ENCODE data around the gene CASP8. TPM values are rescaled to one million over a fixed set of nuclear protein-coding genes. Genes with fewer than 3 reads are reported as not detected.

The CASP8 gene
- total RNA-seq, 1 donor from 2014 or later: 12.1 TPM

- DNase-seq (ENCODE audit: low spot score): no peak
- intact Hi-C loops (cut with DNase I): no loop called here
- ATAC-seq: no peak
These were observed 47.5 kb downstream of the CASP8 start for GRCh38 chr2:201307876-201308275.

DNA sequence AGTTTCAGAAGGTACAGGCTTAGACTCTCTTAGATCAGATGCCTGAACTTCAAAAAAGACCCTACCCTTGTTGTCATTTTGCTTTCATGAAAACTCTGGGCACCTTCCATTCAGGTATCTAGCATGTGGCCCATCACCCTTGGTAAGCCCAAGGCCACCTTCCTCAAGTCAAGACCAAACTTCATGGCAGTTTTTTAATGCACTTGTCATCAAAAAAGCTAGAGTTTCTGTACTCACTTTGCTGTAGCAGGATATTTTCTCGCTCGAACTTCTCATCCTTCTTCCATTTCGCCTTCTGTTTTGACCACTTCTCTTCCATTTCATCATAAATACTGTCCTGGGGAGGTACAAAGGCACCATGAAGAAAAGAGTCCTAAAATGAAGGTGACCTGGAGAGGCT lies 48.6 kb downstream of the CASP8 start:
- no peak for ATAC-seq
- intact Hi-C loops (cut with DNase I): no loop called here
- DNase-seq (ENCODE audit: low spot score): no peak

DNA sequence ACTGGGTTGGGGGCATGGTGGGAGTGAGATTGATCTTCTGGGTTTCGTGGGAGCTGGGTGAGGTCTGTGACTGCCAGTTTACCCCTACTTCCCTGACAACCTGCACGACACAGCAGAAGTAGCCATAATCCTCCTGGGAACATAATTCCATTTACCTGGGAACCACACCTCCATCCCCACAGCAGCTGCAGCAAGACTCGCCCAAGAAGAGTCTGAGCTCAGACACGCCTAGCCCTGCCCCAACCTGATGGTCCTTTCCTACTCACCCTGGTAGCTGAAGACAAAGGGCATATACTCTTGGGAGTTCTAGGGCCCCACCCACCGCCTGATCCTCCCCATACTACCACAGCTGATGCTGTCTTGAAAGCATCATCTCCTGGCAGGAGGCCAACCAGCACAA lies 53.0 kb downstream of the CASP8 start:
- ATAC-seq (no peak), DNase-seq (ENCODE audit: low spot score) (no peak)
- intact Hi-C loops (cut with DNase I): no loop called here

DNA sequence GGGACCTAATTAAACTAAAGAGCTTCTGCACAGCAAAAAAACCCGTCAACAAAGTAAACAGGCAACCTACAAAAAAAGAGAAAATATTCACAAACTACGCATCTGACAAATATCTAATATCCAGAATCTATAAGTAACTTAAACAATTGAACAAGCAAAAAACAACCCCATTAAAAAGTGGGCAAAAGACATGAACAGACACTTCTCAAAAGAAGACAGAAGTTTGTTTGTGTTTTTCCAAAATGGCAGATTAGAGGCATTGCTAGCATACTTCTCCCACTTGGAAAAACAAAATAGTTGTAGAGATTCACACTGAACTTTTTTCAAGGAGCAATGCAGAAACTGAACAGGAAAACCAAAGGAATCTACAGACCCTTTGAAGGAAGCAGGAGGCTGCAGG lies 59.2 kb downstream of the CASP8 start:
- DNase-seq (ENCODE audit: low spot score) (no peak), ATAC-seq (no peak)
- intact Hi-C loops (cut with DNase I): no loop called here

DNA sequence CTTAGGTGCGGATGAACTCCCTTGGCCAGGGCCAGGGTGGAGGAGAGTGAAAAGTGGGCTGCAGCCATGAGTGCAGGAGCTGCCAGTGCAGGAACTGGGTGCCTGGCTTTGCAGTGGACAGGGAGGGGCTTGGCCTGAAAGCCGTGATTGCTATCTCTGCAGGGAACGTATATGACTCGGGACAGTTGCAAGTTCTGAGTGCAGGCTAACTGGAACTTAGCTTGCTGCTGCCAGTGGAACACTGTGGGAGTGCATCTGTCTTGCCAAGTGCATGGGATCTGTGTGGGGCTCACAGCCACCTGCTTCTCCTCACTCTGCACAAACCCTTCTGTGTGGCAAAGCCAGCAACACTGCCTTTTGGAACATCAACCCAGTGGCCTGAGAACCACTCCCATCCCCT lies 59.9 kb downstream of the CASP8 start:
- intact Hi-C loops (cut with DNase I): no loop called here
- no peak for DNase-seq (ENCODE audit: low spot score)
- no peak for ATAC-seq

DNA sequence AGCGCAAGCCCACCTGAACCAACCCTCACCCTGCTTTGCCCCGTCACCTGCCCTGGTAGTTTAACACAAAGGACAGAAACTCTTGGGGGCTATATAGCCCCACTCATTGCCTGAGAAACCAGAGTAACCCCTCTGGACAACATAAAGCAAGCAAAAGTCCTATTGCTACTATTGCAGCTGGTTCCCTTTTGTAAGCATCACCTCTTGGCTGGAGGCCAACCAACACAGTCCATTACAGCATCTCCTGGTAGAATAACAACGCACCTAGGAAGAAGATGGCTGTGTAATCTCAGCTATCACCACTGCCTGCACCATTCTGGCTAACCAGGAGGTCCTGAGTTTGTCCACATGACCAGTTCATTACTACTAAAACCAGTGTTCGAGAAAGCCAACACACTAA lies 60.4 kb downstream of the CASP8 start:
- intact Hi-C loops (cut with DNase I): no loop called here
- ATAC-seq (no peak), DNase-seq (ENCODE audit: low spot score) (no peak)

- no peak for DNase-seq (ENCODE audit: low spot score)
- no peak for ATAC-seq
- intact Hi-C loops (cut with DNase I): no loop called here
These were observed 62.4 kb downstream of the CASP8 start for GRCh38 chr2:201322772-201323171.

DNA sequence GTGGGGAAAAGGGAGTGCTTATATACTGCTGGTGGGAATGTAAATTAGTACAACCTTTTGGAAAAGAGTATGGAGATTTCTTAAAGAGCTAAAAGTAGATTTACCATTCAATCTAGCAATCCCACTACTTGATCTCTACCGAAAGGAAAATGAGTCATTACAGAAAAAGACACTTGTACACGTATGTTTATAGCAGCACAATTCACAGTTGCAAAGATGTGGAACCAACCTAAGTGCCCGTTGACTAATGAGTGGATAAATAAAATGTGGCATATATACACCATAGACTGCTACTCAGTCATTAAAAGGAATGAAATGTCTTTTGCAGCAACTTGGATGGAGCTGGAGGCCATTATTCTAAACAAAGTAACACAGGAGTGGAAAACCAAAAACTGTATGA lies 67.3 kb downstream of the CASP8 start:
- intact Hi-C loops (cut with DNase I): no loop called here
- no peak for ATAC-seq

DNA sequence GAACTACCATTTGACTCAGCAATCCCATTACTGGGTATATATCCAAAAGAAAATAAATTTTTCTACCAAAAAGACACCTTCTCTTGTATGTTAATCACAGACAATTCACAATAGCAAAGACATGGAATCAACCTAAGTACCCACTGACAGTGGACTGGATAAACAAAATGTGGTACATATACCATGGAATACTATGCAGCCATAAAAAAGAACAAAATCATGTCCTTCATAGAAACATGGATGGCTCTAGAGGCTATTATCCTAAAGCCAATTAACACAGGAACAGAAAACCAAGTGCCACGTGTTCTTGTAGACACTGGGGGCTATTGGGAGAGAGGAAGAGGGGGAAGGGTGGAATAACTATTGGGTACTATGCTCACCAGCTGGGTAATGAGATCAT lies 69.1 kb downstream of the CASP8 start:
- intact Hi-C loops (cut with DNase I): no loop called here
- DNase-seq (ENCODE audit: low spot score) (no peak), ATAC-seq (no peak)

More for the DNA sequence above, 67.3 kb downstream of the CASP8 start:
- no peak for DNase-seq (ENCODE audit: low spot score)

Other genes with a start within 250 kb of the CASP8 start
- 35.0 TPM for gene HYCC2, start 188.9 kb upstream of the CASP8 start, total RNA-seq
- 49.6 TPM for gene NDUFB3, start 188.5 kb upstream of the CASP8 start, total RNA-seq
- 210 TPM for gene CFLAR, start 144.4 kb upstream of the CASP8 start, total RNA-seq
- gene CASP10, start 77.4 kb upstream of the CASP8 start, total RNA-seq: 14.3 TPM
- gene FLACC1, start 96.8 kb downstream of the CASP8 start, total RNA-seq: 5.4 TPM
- gene TRAK2, start 190.9 kb downstream of the CASP8 start, total RNA-seq: 55.1 TPM
- gene STRADB, start 191.2 kb downstream of the CASP8 start, total RNA-seq: 44.6 TPM

All from sciatic nerve (tissue), 2 donors.